ENCODE data around the gene COL6A3. TPM values are rescaled to one million over a fixed set of nuclear protein-coding genes. Genes with fewer than 3 reads are reported as not detected.

COL6A3 gene
- total RNA-seq, 1 experiment from 2014 or later: 0.81 TPM

GRCh38 chr2:237327175-237327950 is 86.6 kb downstream of the COL6A3 start:
- no peaks in the 10 kb centered on the region for H3K9me3 Mint-ChIP-seq

More at GRCh38 chr2:237327175-237327950, 86.6 kb downstream of the COL6A3 start:
- no peak for TF ChIP-seq CTCF (conservative IDR thresholded peaks at IDR 0.05)
- H3K4me2 ChIP-seq (ENCODE audit: insufficient read depth, insufficient read length, low read length): no peak overlapping the region
- no peaks in the 10 kb centered on the region for H3K79me2 ChIP-seq (ENCODE audit: insufficient read depth, low read length)
- Mint-ChIP-seq H3K4me3 (no peak overlapping the region), H3K4me1 (peaks cover 11 to 12% of the 10 kb centered on the region in 2 experiments), H3K27me3 (ENCODE audit: low read depth) (no peaks in the 10 kb centered on the region; the same call in 1 of the 2 replicates), H3K36me3 (ENCODE audit: insufficient read depth in 1 of 3, low read depth in 3 of 3) (no peaks in the 10 kb centered on the region), H3K27ac (no peak overlapping the region)
- no peak overlapping the region for H3K27ac ChIP-seq (ENCODE audit: insufficient read length, low read depth, low read length)
- DNase-seq: no peak
- H4K20me1 ChIP-seq (ENCODE audit: control insufficient read depth, insufficient read depth, insufficient read length): no peaks in the 10 kb centered on the region
- no peak overlapping the region for H4K5ac ChIP-seq (ENCODE audit: insufficient read length, low read depth, low read length)
- H3K79me1 ChIP-seq (ENCODE audit: insufficient read depth, low read depth, low read length, poor library complexity, severe bottlenecking): no peaks in the 10 kb centered on the region
- H3K27me3 ChIP-seq (ENCODE audit: insufficient read depth, low read length): no peaks in the 10 kb centered on the region
- no peaks in the 10 kb centered on the region for H3K9me3 ChIP-seq (ENCODE audit: control insufficient read depth, low read depth, low read length)
- no peak overlapping the region for H2BK15ac ChIP-seq (ENCODE audit: low read depth, low read length)
- no peak overlapping the region for H2BK12ac ChIP-seq (ENCODE audit: insufficient read length, low read depth, low read length)
- no peak overlapping the region for H3K9ac ChIP-seq (ENCODE audit: extremely low read depth, insufficient read length, low read length)
- H3K14ac ChIP-seq (ENCODE audit: insufficient read depth, low read length): no peak overlapping the region
- no peak overlapping the region for H2BK5ac ChIP-seq (ENCODE audit: insufficient read length, low read length)
- no CpG with 5 or more reads among the region's 14 CpGs for WGBS (ENCODE audit: extremely low coverage, insufficient read length, low lambda C conversion rate)
- no peak overlapping the region for H2BK120ac ChIP-seq (ENCODE audit: low read depth, low read length, poor library complexity, severe bottlenecking)
- H3K4ac ChIP-seq (ENCODE audit: low read depth, low read length): no peak overlapping the region
- H3K23me2 ChIP-seq (ENCODE audit: insufficient read length, low read depth, low read length, poor library complexity, severe bottlenecking): no peaks in the 10 kb centered on the region
- H3K56ac ChIP-seq (ENCODE audit: insufficient read length, low read depth, low read length): no peak overlapping the region
- no peak overlapping the region for H2AFZ ChIP-seq (ENCODE audit: low read length)
- no peaks in the 10 kb centered on the region for H3K4me1 ChIP-seq (ENCODE audit: insufficient read depth, low read length)
- H2AK5ac ChIP-seq (ENCODE audit: insufficient read length, low read length): no peak overlapping the region
- no peak overlapping the region for H3T11ph ChIP-seq (ENCODE audit: low read length)
- H3K18ac ChIP-seq (ENCODE audit: insufficient read length, low read depth, low read length): no peak overlapping the region
- H4K8ac ChIP-seq (replicated peaks; ENCODE audit: insufficient read length, low read depth, low read length): no peak overlapping the region
- no peak overlapping the region for H2BK20ac ChIP-seq (ENCODE audit: low read depth, low read length, poor library complexity, severe bottlenecking)
- H4K91ac ChIP-seq (ENCODE audit: insufficient read length, low read depth, low read length): no peak overlapping the region
- H3K23ac ChIP-seq (ENCODE audit: insufficient read length, low read depth, low read length): no peak overlapping the region

Data from H9 (cell line).